HPDE6-E6E7 (cell line): ENCODE measurements around the gene SPEF1.

ENCODE experiments used
- DNase-seq: peaks from one replicate; pipeline ENCODE4 v3.0.0; 2011; ENCODE audit warnings: missing footprints; ENCODE audit errors: extremely low spot score

The SPEF1 gene

GRCh38 chr20:3730803-3731672, 50.2 kb downstream of the SPEF1 start:
- DNase-seq = no peak

DNA sequence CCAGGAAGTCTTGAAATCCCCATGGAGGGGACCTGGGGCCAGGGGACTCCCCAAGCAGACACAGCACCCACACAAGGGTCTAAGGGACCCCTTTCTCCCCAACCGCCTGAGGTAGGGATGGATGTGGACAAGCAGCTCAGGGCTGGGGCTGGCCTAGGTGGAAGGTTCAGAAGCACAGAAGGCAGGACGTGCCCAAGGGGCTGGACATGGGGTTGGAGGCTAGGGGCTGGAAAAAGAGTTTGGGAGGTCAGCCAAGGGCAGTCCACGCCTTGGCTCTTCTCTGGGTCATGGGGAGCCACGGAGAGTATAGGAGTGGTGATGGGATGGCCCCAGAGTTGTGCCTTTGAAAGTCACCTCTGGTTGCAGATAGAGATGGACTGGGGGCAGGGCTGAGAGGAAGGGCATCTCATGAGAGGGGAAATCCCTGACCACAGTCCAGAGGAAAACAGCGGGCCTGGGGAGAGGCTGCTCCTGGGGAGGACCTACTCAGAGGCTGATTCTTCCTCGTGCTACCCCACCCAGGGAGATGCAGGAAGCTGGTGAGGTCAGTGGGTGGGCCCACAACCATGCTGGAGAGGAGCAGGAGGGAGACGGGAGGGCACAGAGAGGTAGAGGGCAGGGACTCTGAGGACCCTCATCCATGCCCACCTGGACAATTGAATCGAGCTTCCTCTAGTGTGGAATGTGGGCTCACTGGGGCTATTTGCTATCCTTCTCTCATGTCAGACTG, 51.3 kb downstream of the SPEF1 start:
- no peak for DNase-seq

DNA sequence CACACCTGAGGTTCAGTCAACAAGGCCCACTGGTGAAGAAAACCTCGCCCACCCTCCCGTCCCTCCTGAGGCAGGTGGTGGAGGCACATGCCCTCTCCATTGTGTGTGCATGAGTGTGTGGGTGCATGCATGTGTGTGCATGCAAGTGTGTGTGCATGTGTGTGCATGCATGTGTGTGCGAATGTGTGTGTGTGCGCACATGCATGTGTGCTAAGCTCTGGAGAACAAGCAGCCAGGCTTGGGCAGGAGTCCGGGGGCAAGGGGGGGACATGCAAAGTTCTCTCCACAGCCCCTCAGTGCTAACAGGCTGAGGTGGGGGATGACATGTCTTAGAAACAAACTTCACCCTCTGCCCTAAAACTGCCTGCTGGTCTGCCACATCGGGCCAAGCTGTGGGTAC, 51.9 kb downstream of the SPEF1 start:
- no peak for DNase-seq

DNA sequence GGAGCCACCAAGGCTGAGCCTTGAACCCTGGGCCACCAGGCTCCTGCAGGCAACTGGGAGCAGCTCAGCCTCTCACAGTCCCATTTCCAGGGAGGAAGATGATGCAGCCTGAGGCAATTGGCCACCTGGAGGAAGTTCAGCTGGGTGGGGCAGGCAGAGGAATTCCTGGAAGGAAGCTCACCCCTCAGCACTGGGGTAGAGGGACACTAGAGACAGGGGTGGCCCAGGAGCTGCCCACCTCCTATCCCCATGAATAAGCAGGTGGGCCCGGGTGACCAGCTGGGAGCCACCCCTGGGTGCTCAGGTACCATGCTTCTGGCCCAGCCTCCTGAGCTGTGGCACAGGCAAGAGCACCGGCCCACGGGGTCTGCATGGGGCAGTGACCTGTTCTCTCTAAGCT, 52.4 kb downstream of the SPEF1 start:
- no peak for DNase-seq

DNA sequence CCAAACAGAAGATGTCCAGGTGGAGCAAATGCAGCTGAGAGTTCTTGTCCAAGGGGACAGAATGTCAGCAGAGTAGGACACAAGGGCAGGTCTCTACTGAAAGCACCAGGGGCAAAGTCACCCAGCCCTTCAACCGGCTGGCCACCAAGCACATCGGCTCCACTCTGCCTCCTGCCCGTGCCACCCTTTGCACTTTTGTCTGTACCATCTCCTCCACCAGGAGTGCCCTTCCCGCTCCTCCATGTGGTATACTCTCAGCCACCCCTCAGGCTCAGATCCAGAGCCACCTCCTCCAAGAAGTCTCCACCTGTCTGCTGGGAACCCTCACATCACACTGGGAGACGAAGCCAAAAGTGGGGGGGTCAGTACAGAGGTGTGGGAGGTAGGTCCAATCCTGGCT, 52.9 kb downstream of the SPEF1 start:
- DNase-seq = no peak
